ENCODE results near the gene PFKFB3.

Gene PFKFB3

DNA sequence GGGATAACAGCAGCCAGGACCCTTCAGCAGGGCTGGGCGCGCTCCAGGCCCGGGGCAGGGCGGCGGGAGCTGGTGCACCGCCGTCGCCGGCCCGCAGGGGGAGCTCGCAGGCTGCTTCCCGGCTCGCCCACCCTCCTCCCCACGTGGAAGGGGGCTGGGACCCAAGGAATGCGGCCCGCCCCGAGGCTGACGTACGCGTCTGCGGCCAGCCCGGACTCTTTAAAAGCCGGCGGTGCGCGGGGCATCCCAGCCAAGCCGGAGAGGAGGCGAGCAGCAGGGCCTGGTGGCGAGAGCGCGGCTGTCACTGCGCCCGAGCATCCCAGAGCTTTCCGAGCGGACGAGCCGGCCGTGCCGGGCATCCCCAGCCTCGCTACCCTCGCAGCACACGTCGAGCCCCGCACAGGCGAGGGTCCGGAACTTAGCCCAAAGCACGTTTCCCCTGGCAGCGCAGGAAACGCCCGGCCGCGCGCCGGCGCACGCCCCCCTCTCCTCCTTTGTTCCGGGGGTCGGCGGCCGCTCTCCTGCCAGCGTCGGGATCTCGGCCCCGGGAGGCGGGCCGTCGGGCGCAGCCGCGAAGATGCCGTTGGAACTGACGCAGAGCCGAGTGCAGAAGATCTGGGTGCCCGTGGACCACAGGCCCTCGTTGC is at the start of gene PFKFB3 (continued):
- TF ChIP-seq, protein P1, sequence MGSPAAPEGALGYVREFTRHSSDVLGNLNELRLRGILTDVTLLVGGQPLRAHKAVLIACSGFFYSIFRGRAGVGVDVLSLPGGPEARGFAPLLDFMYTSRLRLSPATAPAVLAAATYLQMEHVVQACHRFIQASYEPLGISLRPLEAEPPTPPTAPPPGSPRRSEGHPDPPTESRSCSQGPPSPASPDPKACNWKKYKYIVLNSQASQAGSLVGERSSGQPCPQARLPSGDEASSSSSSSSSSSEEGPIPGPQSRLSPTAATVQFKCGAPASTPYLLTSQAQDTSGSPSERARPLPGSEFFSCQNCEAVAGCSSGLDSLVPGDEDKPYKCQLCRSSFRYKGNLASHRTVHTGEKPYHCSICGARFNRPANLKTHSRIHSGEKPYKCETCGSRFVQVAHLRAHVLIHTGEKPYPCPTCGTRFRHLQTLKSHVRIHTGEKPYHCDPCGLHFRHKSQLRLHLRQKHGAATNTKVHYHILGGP (tag by site-specific recombination; IDR thresholded peaks at IDR 0.05): no peak
- TF ChIP-seq, protein P2, sequence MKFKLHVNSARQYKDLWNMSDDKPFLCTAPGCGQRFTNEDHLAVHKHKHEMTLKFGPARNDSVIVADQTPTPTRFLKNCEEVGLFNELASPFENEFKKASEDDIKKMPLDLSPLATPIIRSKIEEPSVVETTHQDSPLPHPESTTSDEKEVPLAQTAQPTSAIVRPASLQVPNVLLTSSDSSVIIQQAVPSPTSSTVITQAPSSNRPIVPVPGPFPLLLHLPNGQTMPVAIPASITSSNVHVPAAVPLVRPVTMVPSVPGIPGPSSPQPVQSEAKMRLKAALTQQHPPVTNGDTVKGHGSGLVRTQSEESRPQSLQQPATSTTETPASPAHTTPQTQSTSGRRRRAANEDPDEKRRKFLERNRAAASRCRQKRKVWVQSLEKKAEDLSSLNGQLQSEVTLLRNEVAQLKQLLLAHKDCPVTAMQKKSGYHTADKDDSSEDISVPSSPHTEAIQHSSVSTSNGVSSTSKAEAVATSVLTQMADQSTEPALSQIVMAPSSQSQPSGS (tag by site-specific recombination; IDR thresholded peaks at IDR 0.05; ENCODE audit: low read depth): no peak
- TF ChIP-seq ZBTB1 (tag by site-specific recombination; IDR thresholded peaks at IDR 0.05) (no peak), ZNF404 (tag by site-specific recombination; IDR thresholded peaks at IDR 0.05) (no peak), ZNF658 (tag by site-specific recombination; IDR thresholded peaks at IDR 0.05) (0 out of 2 replicates have a peak, but pooled peaks have one; percentile 23), REPIN1 (tag by site-specific recombination; IDR thresholded peaks at IDR 0.05; ENCODE audit: low read depth) (no peak), ZNF416 (tag by site-specific recombination; IDR thresholded peaks at IDR 0.05) (no peak), YY2 (tag by site-specific recombination; IDR thresholded peaks at IDR 0.05) (0 out of 2 replicates have a peak, but pooled peaks have one; percentile 17), ZNF37A (tag by site-specific recombination; IDR thresholded peaks at IDR 0.05) (no peak), ZNF768 (tag by site-specific recombination; IDR thresholded peaks at IDR 0.05) (no peak; the same call in 1 of the 2 replicates), ZNF140 (tag by site-specific recombination; IDR thresholded peaks at IDR 0.05) (no peak), ZNF610 (tag by site-specific recombination; IDR thresholded peaks at IDR 0.05; ENCODE audit: borderline replicate concordance) (peak; percentile 89), ZSCAN30 (tag by site-specific recombination; IDR thresholded peaks at IDR 0.05) (peak; percentile 94), ZNF266 (tag by site-specific recombination; IDR thresholded peaks at IDR 0.05; ENCODE audit: low read depth) (no peak)
- TF ChIP-seq, protein P3, sequence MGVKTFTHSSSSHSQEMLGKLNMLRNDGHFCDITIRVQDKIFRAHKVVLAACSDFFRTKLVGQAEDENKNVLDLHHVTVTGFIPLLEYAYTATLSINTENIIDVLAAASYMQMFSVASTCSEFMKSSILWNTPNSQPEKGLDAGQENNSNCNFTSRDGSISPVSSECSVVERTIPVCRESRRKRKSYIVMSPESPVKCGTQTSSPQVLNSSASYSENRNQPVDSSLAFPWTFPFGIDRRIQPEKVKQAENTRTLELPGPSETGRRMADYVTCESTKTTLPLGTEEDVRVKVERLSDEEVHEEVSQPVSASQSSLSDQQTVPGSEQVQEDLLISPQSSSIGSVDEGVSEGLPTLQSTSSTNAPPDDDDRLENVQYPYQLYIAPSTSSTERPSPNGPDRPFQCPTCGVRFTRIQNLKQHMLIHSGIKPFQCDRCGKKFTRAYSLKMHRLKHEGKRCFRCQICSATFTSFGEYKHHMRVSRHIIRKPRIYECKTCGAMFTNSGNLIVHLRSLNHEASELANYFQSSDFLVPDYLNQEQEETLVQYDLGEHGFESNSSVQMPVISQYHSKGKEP (tag by site-specific recombination; IDR thresholded peaks at IDR 0.05): no peak
- TF ChIP-seq, protein P4, sequence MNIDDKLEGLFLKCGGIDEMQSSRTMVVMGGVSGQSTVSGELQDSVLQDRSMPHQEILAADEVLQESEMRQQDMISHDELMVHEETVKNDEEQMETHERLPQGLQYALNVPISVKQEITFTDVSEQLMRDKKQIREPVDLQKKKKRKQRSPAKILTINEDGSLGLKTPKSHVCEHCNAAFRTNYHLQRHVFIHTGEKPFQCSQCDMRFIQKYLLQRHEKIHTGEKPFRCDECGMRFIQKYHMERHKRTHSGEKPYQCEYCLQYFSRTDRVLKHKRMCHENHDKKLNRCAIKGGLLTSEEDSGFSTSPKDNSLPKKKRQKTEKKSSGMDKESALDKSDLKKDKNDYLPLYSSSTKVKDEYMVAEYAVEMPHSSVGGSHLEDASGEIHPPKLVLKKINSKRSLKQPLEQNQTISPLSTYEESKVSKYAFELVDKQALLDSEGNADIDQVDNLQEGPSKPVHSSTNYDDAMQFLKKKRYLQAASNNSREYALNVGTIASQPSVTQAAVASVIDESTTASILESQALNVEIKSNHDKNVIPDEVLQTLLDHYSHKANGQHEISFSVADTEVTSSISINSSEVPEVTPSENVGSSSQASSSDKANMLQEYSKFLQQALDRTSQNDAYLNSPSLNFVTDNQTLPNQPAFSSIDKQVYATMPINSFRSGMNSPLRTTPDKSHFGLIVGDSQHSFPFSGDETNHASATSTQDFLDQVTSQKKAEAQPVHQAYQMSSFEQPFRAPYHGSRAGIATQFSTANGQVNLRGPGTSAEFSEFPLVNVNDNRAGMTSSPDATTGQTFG (tag by site-specific recombination; IDR thresholded peaks at IDR 0.05; ENCODE audit: borderline replicate concordance): no peak
- TF ChIP-seq, protein P5, sequence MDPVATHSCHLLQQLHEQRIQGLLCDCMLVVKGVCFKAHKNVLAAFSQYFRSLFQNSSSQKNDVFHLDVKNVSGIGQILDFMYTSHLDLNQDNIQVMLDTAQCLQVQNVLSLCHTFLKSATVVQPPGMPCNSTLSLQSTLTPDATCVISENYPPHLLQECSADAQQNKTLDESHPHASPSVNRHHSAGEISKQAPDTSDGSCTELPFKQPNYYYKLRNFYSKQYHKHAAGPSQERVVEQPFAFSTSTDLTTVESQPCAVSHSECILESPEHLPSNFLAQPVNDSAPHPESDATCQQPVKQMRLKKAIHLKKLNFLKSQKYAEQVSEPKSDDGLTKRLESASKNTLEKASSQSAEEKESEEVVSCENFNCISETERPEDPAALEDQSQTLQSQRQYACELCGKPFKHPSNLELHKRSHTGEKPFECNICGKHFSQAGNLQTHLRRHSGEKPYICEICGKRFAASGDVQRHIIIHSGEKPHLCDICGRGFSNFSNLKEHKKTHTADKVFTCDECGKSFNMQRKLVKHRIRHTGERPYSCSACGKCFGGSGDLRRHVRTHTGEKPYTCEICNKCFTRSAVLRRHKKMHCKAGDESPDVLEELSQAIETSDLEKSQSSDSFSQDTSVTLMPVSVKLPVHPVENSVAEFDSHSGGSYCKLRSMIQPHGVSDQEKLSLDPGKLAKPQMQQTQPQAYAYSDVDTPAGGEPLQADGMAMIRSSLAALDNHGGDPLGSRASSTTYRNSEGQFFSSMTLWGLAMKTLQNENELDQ (tag by site-specific recombination; IDR thresholded peaks at IDR 0.05; ENCODE audit: low read depth): no peak
- TF ChIP-seq, protein P6, sequence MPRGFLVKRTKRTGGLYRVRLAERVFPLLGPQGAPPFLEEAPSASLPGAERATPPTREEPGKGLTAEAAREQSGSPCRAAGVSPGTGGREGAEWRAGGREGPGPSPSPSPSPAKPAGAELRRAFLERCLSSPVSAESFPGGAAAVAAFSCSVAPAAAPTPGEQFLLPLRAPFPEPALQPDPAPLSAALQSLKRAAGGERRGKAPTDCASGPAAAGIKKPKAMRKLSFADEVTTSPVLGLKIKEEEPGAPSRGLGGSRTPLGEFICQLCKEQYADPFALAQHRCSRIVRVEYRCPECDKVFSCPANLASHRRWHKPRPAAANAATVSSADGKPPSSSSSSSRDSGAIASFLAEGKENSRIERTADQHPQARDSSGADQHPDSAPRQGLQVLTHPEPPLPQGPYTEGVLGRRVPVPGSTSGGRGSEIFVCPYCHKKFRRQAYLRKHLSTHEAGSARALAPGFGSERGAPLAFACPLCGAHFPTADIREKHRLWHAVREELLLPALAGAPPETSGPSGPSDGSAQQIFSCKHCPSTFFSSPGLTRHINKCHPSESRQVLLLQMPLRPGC (tag by site-specific recombination; IDR thresholded peaks at IDR 0.05): peak; percentile 85
- TF ChIP-seq, protein P7, sequence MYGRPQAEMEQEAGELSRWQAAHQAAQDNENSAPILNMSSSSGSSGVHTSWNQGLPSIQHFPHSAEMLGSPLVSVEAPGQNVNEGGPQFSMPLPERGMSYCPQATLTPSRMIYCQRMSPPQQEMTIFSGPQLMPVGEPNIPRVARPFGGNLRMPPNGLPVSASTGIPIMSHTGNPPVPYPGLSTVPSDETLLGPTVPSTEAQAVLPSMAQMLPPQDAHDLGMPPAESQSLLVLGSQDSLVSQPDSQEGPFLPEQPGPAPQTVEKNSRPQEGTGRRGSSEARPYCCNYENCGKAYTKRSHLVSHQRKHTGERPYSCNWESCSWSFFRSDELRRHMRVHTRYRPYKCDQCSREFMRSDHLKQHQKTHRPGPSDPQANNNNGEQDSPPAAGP (tag by site-specific recombination; IDR thresholded peaks at IDR 0.05): peak; percentile 90
